ENCODE measurements around the gene CHPF.

DNA sequence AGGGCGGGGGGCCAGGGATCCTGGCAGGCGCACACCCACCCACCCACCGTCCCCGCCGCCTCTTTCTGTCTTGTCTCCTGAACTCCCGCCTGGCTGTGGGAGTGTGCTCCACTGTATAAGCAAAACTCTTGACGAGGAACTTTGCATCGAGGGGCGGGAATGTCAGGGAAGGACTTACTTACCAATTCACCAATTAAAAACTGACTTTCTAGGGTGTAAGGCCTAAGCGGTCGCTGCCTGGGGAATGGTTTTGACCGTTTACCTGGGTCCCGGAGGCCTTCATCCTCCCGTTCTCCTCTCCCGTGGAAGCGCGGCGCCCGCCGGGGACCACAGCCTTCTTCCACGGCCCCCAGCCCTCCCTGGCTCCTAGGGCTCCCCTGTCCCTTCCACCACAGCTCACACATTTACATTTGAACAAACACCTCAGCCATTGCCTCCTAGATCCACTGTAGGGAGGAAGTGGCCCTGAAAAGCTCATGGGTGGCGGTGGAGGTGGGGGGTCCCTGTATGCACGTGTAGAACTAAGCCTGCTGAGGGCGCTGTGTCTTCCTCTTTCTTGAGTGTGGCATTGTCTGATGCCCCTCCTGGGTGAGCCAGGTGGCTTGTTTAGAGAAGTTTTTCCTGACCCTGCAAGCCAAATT, 20.5 kb downstream of the CHPF start:
- TF ChIP-seq, protein P1, sequence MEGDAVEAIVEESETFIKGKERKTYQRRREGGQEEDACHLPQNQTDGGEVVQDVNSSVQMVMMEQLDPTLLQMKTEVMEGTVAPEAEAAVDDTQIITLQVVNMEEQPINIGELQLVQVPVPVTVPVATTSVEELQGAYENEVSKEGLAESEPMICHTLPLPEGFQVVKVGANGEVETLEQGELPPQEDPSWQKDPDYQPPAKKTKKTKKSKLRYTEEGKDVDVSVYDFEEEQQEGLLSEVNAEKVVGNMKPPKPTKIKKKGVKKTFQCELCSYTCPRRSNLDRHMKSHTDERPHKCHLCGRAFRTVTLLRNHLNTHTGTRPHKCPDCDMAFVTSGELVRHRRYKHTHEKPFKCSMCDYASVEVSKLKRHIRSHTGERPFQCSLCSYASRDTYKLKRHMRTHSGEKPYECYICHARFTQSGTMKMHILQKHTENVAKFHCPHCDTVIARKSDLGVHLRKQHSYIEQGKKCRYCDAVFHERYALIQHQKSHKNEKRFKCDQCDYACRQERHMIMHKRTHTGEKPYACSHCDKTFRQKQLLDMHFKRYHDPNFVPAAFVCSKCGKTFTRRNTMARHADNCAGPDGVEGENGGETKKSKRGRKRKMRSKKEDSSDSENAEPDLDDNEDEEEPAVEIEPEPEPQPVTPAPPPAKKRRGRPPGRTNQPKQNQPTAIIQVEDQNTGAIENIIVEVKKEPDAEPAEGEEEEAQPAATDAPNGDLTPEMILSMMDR (IDR thresholded peaks at IDR 0.05), result no peak
- TF ChIP-seq POLR2A (IDR thresholded peaks at IDR 0.05), result no peak

Measured in body of pancreas (tissue), 4 donors.